Measurements from ENCODE around the gene MAGI1.

DNA sequence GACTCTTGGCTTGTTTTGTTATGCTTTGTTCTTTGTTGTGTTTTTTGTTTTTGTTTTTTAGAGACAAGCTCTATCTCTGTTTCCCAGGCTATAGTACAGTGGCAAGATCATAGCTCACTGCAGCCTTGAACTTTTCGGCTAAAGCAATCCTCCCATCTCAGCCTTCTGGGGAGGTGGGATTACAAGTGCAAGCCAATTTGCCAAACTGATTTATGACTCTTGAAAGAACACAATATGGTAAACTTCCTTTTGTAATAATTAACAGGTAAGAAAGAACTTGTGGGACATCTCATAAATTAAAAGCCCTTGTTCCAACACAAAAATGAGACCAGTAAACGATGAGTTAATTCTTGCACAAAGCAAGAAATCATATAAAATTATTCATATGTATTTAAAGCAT lies 476.3 kb downstream of the MAGI1 start:
- TF ChIP-seq POLR2AphosphoS5 (IDR thresholded peaks at IDR 0.05) (no peak), POLR2A (IDR thresholded peaks at IDR 0.05) (no peak)
